Parathyroid adenoma (tissue), 2 donors: ENCODE results near the gene SOS1.

Experiments
- H2AFZ ChIP-seq: fragments of 300-600 bp; sonication (generic); one replicate; pipeline ENCODE4 v1.7.0; 2017; ENCODE audit warnings: antibody characterized with exemption, mild to moderate bottlenecking
- H3K27ac ChIP-seq: fragments of 300-600 bp; sonication (generic); one replicate; pipeline ENCODE4 v1.7.0; 2017
- H3K27me3 ChIP-seq: fragments of 300-600 bp; sonication (generic); one replicate; pipeline ENCODE4 v1.7.0; 2017; ENCODE audit warnings: low read length; ENCODE audit not compliant: control insufficient read depth, insufficient read depth
- H3K36me3 ChIP-seq: fragments of 300-600 bp; sonication (generic); one replicate; pipeline ENCODE4 v1.7.0; 2017; ENCODE audit warnings: low read length; ENCODE audit not compliant: control insufficient read depth, insufficient read depth
- H3K4me1 ChIP-seq: fragments of 300-600 bp; sonication (generic); one replicate; pipeline ENCODE4 v1.7.0; 2017; ENCODE audit warnings: control low read depth
- H3K4me2 ChIP-seq: fragments of 300-600 bp; sonication (generic); one replicate; pipeline ENCODE4 v1.7.0; 2017; ENCODE audit warnings: low read length
- H3K4me3 ChIP-seq: fragments of 300-600 bp; sonication (generic); one replicate; pipeline ENCODE4 v1.7.0; 2017; ENCODE audit warnings: low read depth, low read length
- H3K79me2 ChIP-seq: fragments of 300-600 bp; sonication (generic); one replicate; pipeline ENCODE4 v1.7.0; 2017; ENCODE audit warnings: control low read depth
- H3K9ac ChIP-seq: fragments of 300-600 bp; sonication (generic); one replicate; pipeline ENCODE4 v1.7.0; 2017; ENCODE audit warnings: mild to moderate bottlenecking
- H3K9me3 ChIP-seq: fragments of 300-600 bp; sonication (generic); one replicate; pipeline ENCODE4 v1.7.0; 2017; ENCODE audit warnings: low read length; ENCODE audit not compliant: control insufficient read depth
- CTCF ChIP-seq: fragments of 300-600 bp; sonication (generic); IDR thresholded peaks from one replicate; pipeline ENCODE4 v1.7.0; 2017; ENCODE audit warnings: antibody characterized with exemption, mild to moderate bottlenecking
- donor health status: primary hyperparathyroidism.

SOS1 gene

GRCh38 chr2:39033980-39034379 is 86.9 kb downstream of the SOS1 start:
- no peak overlapping the region for H3K4me3 ChIP-seq
- no peaks in the 10 kb centered on the region for H3K9me3 ChIP-seq
- TF ChIP-seq CTCF: no peak
- H3K4me1 ChIP-seq: no peaks in the 10 kb centered on the region
- no peaks in the 10 kb centered on the region for H3K27me3 ChIP-seq
- no peaks in the 10 kb centered on the region for H3K79me2 ChIP-seq
- H2AFZ ChIP-seq: no peak overlapping the region
- H3K9ac ChIP-seq: no peak overlapping the region
- no peak overlapping the region for H3K27ac ChIP-seq
- H3K4me2 ChIP-seq: no peak overlapping the region
- H3K36me3 ChIP-seq: no peaks in the 10 kb centered on the region

- H3K4me1 ChIP-seq: no peaks in the 10 kb centered on the region
- no peak overlapping the region for H3K9ac ChIP-seq
- no peaks in the 10 kb centered on the region for H3K9me3 ChIP-seq
- H3K4me3 ChIP-seq: no peak overlapping the region
- H2AFZ ChIP-seq: no peak overlapping the region
- no peaks in the 10 kb centered on the region for H3K79me2 ChIP-seq
- no peak overlapping the region for H3K4me2 ChIP-seq
- no peaks in the 10 kb centered on the region for H3K27me3 ChIP-seq
- TF ChIP-seq CTCF: no peak
- H3K27ac ChIP-seq: no peak overlapping the region
- no peaks in the 10 kb centered on the region for H3K36me3 ChIP-seq
Measured at GRCh38 chr2:39027421-39027820, 93.4 kb downstream of the SOS1 start.

- no peak for TF ChIP-seq CTCF
- Histone ChIP-seq H3K9ac (no peak overlapping the region), H3K4me1 (no peaks in the 10 kb centered on the region), H3K79me2 (no peaks in the 10 kb centered on the region), H3K9me3 (no peaks in the 10 kb centered on the region), H2AFZ (no peak overlapping the region), H3K4me3 (no peak overlapping the region), H3K4me2 (no peak overlapping the region), H3K27ac (no peak overlapping the region), H3K27me3 (no peaks in the 10 kb centered on the region), H3K36me3 (no peaks in the 10 kb centered on the region)
Measured at GRCh38 chr2:39024833-39025232, 96.0 kb downstream of the SOS1 start.

- Histone ChIP-seq H3K79me2 (peaks cover 2% of the 10 kb centered on the region), H3K4me3 (no peak overlapping the region), H3K9me3 (no peaks in the 10 kb centered on the region), H3K9ac (no peak overlapping the region), H3K4me2 (no peak overlapping the region), H3K27ac (no peak overlapping the region), H2AFZ (no peak overlapping the region), H3K36me3 (no peaks in the 10 kb centered on the region), H3K4me1 (no peaks in the 10 kb centered on the region), H3K27me3 (no peaks in the 10 kb centered on the region)
- no peak for TF ChIP-seq CTCF
Measured at GRCh38 chr2:39023649-39024048, 97.2 kb downstream of the SOS1 start.

- no peaks in the 10 kb centered on the region for H3K4me1 ChIP-seq
- no peak overlapping the region for H3K27ac ChIP-seq
- H3K79me2 ChIP-seq: peaks cover 2% of the 10 kb centered on the region
- no peak overlapping the region for H3K9ac ChIP-seq
- no peaks in the 10 kb centered on the region for H3K27me3 ChIP-seq
- H3K4me2 ChIP-seq: no peak overlapping the region
- H3K36me3 ChIP-seq: no peaks in the 10 kb centered on the region
- no peak overlapping the region for H2AFZ ChIP-seq
- TF ChIP-seq CTCF: no peak
- H3K9me3 ChIP-seq: no peaks in the 10 kb centered on the region
- H3K4me3 ChIP-seq: peak overlapping the region; percentile 18
Measured at GRCh38 chr2:39022642-39023235, 98.1 kb downstream of the SOS1 start.
